ENCODE data around the gene RCSD1. TPM values are rescaled to one million over a fixed set of nuclear protein-coding genes. Genes with fewer than 3 reads are reported as not detected.
"Not testable (repeated sequence)": the region's sequence is repeated elsewhere in the genome, so short reads cannot be mapped to it uniquely, and the experiment has no call there.

RCSD1 gene
- total RNA-seq, 4 donors from 2014 or later = 7.1 to 14.2 (median 10.8) TPM

- DNase-seq = no peak
- intact Hi-C loops (cut with DNase I) = no loop called here
- peaks cover 0 to 14% of the 10 kb centered on the region in 2 donors for H3K4me1 ChIP-seq
- no peak for TF ChIP-seq POLR2A (IDR thresholded peaks at IDR 0.05)
- TF ChIP-seq, protein P1, sequence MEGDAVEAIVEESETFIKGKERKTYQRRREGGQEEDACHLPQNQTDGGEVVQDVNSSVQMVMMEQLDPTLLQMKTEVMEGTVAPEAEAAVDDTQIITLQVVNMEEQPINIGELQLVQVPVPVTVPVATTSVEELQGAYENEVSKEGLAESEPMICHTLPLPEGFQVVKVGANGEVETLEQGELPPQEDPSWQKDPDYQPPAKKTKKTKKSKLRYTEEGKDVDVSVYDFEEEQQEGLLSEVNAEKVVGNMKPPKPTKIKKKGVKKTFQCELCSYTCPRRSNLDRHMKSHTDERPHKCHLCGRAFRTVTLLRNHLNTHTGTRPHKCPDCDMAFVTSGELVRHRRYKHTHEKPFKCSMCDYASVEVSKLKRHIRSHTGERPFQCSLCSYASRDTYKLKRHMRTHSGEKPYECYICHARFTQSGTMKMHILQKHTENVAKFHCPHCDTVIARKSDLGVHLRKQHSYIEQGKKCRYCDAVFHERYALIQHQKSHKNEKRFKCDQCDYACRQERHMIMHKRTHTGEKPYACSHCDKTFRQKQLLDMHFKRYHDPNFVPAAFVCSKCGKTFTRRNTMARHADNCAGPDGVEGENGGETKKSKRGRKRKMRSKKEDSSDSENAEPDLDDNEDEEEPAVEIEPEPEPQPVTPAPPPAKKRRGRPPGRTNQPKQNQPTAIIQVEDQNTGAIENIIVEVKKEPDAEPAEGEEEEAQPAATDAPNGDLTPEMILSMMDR (IDR thresholded peaks at IDR 0.05) = no peak
- no peaks in the 10 kb centered on the region for H3K27me3 ChIP-seq
- no peak overlapping the region for H3K27ac ChIP-seq
- H3K9me3 ChIP-seq = no peaks in the 10 kb centered on the region
- H3K36me3 ChIP-seq = no peaks in the 10 kb centered on the region
- 93 to 97% methylated on average over 2 of the region's 2 CpGs for WGBS, 2 donors
- no peak overlapping the region for H3K4me3 ChIP-seq (replicated peaks in 1 of 3)
Observed at GRCh38 chr1:167612587-167613385, 17.2 kb upstream of the RCSD1 start.

DNA sequence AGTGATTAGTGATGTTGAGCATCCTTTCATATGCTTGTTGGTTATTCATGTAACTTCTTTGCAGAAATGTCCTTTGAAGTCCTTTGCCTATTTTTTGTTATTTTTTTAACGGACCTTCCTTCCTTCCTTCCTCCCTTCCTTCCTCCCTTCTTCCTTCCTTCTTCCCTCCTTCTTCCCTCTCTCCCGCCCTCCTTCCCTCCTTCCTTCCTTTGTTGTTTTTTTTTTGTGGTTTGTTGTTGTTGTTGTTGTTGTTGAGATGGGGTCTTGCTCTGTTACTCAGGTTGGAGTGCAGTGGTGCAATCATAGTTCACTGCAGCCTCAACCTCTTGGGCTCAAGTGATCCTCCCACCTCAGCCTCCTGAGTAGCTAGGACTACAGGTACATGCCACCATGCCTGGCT lies 16.0 kb upstream of the RCSD1 start:
- H3K9me3 ChIP-seq; intact Hi-C loops (cut with DNase I); H3K4me3 ChIP-seq (replicated peaks in 1 of 3); H3K27me3 ChIP-seq; DNase-seq; H3K27ac ChIP-seq; H3K36me3 ChIP-seq: not testable (repeated sequence)
- WGBS, 2 donors = 84 to 87% methylated on average over 2 of the region's 2 CpGs
- peaks cover 0 to 17% of the 10 kb centered on the region in 2 donors for H3K4me1 ChIP-seq

DNA sequence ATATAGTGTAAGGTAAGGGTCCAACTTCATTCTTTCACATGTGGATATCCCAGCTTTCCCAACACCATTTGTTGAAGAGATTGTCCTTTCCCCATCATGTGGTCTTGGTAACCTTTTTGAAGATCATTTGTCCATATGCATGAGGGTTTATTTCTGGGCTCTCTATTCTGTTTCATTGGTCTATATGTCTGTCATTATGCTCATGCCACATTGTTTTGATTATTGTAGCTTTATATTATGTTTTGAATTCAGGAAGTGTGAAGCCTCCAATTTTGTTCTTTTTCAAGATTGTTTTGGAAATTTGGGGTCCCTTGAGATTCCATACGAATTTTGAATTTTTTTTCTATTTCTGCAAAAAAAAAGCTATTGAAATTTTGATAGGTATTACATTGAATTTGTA lies 15.2 kb upstream of the RCSD1 start:
- TF ChIP-seq POLR2A (IDR thresholded peaks at IDR 0.05) = no peak
- TF ChIP-seq, protein P1 (IDR thresholded peaks at IDR 0.05) = no peak
- H3K4me3 ChIP-seq (replicated peaks in 1 of 3) = no peak overlapping the region
- no peak overlapping the region for H3K27ac ChIP-seq
- intact Hi-C loops (cut with DNase I) = no loop called here
- H3K4me1 ChIP-seq = peaks cover 0 to 17% of the 10 kb centered on the region in 2 donors
- no peak for DNase-seq
- WGBS, 2 donors = 77 to 82% methylated on average over 1 of the region's 1 CpG
- H3K36me3 ChIP-seq = no peaks in the 10 kb centered on the region
- H3K27me3 ChIP-seq = no peaks in the 10 kb centered on the region
- no peaks in the 10 kb centered on the region for H3K9me3 ChIP-seq

DNA sequence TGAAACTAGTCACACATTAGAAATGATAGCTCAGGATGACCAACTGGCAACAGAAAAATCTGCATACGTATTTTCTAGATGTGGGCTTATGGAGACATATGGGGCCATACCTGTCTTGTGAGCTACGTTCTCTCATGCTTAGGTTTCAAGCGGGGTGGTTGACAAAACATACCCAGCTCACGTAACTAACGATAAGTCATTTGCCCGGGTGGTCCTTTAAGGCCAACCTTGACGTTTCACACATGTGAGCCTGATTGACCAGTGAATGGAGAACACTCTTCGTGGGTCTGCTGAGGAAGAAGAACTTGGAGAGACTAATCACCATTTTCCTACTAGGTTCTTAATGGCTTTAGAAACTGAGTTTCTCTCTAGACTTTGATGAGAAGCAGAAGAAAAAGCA lies 13.5 kb upstream of the RCSD1 start:
- Histone ChIP-seq H3K9me3 (no peaks in the 10 kb centered on the region), H3K27me3 (no peaks in the 10 kb centered on the region), H3K36me3 (no peaks in the 10 kb centered on the region), H3K4me3 (replicated peaks in 1 of 3) (no peak overlapping the region), H3K4me1 (peaks cover 0 to 17% of the 10 kb centered on the region in 2 donors), H3K27ac (peak overlapping the region in 2 of 3 donors; percentile 19 to 27)
- 85 to 93% methylated on average over 8 of the region's 8 CpGs for WGBS, 2 donors
- DNase-seq = no peak
- TF ChIP-seq POLR2A (IDR thresholded peaks at IDR 0.05) = no peak
- intact Hi-C loops (cut with DNase I) = no loop called here

DNA sequence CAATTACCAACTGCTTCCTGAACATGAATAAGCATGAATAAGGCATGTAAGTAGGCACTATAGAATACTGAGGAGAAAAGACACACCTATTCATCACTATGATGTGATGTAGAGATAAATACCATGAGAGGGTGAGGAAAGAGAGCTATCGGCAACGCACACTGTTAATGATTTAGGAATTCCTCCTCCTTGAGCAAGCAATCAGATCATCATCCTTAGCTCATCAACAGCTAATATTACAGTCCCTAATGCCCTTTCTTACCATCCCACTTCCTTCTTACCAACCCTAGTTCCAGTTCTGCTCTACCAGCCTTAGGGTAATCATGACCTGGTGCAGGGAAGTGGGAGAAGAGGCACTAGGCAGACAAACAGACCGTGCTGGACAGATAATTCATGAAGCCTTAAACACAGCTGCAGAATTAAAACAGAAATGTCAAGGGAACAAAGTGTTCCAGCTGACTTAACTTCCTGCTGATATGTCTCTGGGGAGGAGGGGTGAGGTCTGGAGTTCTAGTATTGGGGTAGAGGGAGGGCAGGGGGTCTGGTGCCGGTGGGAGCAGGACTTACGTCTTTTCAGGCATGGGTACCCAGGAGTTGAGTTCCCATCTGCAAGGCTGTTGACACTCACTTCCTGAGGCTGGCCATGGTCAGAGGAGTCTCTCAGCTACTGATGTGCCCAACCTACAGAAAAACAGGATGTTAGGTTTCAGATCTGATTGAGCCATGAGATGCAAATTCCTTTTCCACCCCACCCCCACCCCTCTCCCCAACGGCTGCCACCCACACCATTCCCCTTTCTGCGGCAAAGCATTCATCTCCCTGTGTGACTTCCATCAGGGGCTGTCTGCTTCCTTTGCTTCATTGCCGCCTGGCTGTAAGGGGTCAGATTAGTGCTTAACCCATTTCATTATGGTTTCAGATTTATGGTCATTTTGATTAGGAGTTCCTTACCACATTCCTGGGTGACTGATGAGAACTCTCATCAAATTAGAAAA lies 12.6 kb upstream of the RCSD1 start:
- no peak overlapping the region for H3K4me3 ChIP-seq (replicated peaks in 1 of 3)
- peak; percentile 10 to 21 for DNase-seq
- no peaks in the 10 kb centered on the region for H3K36me3 ChIP-seq
- 34 to 42% methylated on average over 8 of the region's 8 CpGs for WGBS, 2 donors
- TF ChIP-seq POLR2A (IDR thresholded peaks at IDR 0.05) = no peak
- TF ChIP-seq, protein P1 (IDR thresholded peaks at IDR 0.05) = no peak
- H3K4me1 ChIP-seq = peaks cover 0 to 17% of the 10 kb centered on the region in 2 donors
- intact Hi-C loops (cut with DNase I) = no loop called here
- peak overlapping the region; percentile 5 to 27 (median 19) for H3K27ac ChIP-seq
- H3K9me3 ChIP-seq = no peaks in the 10 kb centered on the region
- H3K27me3 ChIP-seq = no peaks in the 10 kb centered on the region

Data from thyroid gland (tissue), 4 donors.